Transverse colon (tissue), 3 donors: Measurements from ENCODE around the gene C7orf25.

Experiments
- CTCF ChIP-seq, 5 experiments: fragments of 200-600 bp in 3 of 5; fragments of 450-650 bp in 2 of 5; sonication (generic) in 3 of 5; IDR thresholded peaks; 1 replicate in 2 of 5; 2 replicates in 3 of 5; pipeline ENCODE4 v1.5.1; 2016 to 2017; ENCODE audit warnings: antibody characterized with exemption in 5 of 5, inconsistent platforms in 3 of 5, mild to moderate bottlenecking in 2 of 5, moderate library complexity in 1 of 5
- POLR2A ChIP-seq: fragments of 450-650 bp; IDR thresholded peaks from one replicate; pipeline ENCODE4 v1.6.1; 2016; ENCODE audit warnings: antibody characterized with exemption, mild to moderate bottlenecking, moderate library complexity

- TF ChIP-seq POLR2A = no peak
- no peak for TF ChIP-seq CTCF (IDR thresholded peaks at IDR 0.05)
These were observed 42.5 kb downstream of the C7orf25 start for GRCh38 chr7:42869131-42870020.
